ENCODE measurements around the gene CS. TPM values are rescaled to one million over a fixed set of nuclear protein-coding genes. Genes with fewer than 3 reads are reported as not detected.
A peak's percentile ranks its signal among the peaks of the same experiment; 100 is the strongest.

CS gene
- total RNA-seq, 2 experiments from 2014 or later = 174 to 242 TPM

DNA sequence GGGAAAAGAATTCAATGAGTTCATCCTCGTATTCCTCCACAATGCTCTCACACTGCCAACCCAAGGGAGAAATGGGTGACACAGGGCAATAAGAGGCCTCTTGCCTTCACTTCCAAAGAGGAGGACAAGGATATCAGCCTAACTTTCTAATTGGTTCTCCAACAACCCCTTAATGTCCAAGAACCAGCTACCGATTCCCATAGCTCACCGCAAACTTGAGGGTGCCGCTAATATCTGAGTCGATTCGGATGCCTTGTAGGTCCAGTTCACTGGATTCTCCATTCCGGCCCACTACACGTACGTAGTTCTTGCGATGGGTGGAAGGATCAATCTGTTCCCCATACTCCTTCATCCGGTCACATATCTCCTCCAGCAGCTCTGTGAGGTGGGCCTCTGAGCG lies 10.9 kb upstream of the CS start:
- Mint-ChIP-seq H3K27ac (no peak overlapping the region), H3K9me3 (ENCODE audit: low read depth) (no peaks in the 10 kb centered on the region), H3K4me3 (no peak overlapping the region), H3K4me1 (peaks cover 10% of the 10 kb centered on the region), H3K36me3 (peaks cover 23% of the 10 kb centered on the region), H3K27me3 (no peaks in the 10 kb centered on the region)
- ATAC-seq (no peak), DNase-seq (no peak)
- CTCF ChIA-PET = interaction anchor here (0.7 to 1.6 kb wide), 4 partner anchors 19 to 191 kb away, joined by 3 to 4 read pairs (median 3); partner anchors contain the start of gene RNF41

DNA sequence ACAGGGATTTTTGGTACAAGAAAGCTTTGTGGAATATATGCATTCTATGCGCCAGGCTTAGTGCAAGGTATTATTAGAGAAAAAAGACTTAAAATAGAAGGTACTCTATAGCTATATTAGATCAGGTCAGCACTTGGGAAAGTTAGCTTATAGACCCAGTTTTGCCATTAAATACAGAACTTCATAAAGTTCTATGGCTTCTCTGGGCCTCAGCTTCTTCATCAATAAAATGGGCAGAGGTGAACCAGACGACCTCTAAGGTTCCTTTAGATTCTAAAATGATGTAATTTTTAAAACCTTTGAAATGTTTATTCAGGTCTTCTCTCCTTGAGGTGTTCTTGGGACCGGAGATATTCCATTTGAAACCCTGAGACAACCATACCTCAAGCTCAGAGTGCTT lies 8.6 kb upstream of the CS start:
- H3K27me3 Mint-ChIP-seq = no peaks in the 10 kb centered on the region
- no peaks in the 10 kb centered on the region for H3K9me3 Mint-ChIP-seq (ENCODE audit: low read depth)
- DNase-seq = no peak
- ATAC-seq = no peak
- H3K36me3 Mint-ChIP-seq = peaks cover 25% of the 10 kb centered on the region
- no peaks in the 10 kb centered on the region for H3K4me1 Mint-ChIP-seq
- H3K4me3 Mint-ChIP-seq = no peak overlapping the region
- CTCF ChIA-PET = interaction anchor here (0.7 to 2.3 kb wide), 5 partner anchors 24 to 155 kb away, joined by 3 to 9 read pairs (median 3); partner anchors contain the start of gene ANKRD52
- H3K27ac Mint-ChIP-seq = no peak overlapping the region

DNA sequence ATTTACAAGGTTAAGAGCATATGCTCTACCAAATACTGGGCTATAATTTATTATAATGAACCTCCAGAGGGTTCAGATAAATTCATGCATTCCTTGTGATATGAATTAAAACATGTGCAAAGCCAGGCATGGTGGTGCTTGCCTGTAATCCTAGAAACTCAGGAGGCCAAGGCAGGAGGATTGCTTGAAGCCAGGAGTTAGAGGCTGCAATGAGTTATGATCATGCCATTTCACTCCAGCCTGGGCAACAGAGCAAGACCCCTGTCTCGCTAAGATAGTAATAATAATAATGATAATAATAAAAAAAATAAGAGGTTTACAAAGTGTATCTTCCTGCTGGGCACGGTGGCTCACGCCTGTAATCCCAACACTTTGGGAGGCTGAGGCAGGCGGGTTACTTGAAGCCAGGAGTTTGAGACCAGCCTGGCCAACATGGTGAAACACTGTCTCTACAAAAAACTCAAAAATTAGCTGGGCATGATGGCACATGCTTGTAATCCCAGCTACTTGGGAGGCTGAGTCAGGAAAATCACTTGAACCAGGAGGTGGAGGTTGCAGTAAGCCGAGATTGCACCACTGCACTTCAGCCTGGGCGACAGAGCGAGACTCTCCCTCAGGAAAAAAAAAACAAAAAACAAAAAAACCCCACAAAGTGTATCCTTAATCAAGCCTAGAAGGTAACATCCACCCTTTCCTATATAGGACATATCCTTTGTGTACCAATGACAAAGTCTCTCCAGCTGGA lies 7.3 kb upstream of the CS start:
- CTCF ChIA-PET = interaction anchor here (1.9 to 2.3 kb wide), 2 partner anchors 9 to 101 kb away, joined by 6 to 9 read pairs; partner anchors contain the start of gene CNPY2

DNA sequence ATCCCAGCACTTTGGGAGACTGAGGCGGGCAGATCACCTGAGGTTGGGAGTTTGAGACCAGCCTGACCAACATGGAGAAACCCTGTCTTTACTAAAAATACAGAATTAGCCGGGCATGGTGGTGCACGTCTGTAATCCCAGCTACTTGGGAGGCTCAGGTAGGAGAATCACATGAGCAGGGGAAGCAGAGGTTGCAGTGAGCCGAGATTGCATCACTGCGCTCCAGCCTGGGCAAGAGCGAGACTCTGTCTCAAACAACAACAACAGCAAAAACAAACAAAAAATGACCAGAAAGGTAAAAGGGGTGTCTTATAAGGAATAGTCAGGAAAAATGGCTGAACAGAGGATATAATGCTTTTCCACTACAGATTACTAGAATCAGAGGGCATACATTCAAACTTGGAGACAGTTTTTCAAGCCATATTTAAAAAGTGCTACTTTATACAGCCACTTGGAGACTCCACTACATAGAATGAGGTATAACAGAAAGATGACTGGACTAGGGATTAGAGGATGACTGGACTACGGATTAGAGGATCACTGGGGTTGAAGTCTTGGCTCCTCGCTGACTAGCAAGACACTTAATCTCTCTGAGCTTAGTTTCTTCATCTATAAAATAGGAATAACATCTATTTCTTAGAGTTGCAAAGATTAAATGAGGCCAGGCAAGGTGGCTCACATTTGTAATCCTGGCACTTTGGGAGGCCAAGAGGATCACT lies 4.9 kb upstream of the CS start:
- no peak overlapping the region for H3K27ac Mint-ChIP-seq
- H3K4me1 Mint-ChIP-seq = peaks cover 19% of the 10 kb centered on the region
- CTCF ChIA-PET = interaction anchor here (1.3 kb wide), 1 partner anchor 37 kb away, joined by 3 read pairs; no protein-coding TSS in a partner anchor
- no peaks in the 10 kb centered on the region for H3K9me3 Mint-ChIP-seq (ENCODE audit: low read depth)
- H3K36me3 Mint-ChIP-seq = peaks cover 14% of the 10 kb centered on the region
- DNase-seq (no peak), ATAC-seq (no peak)
- H3K4me3 Mint-ChIP-seq = no peak overlapping the region
- no peaks in the 10 kb centered on the region for H3K27me3 Mint-ChIP-seq

More for the DNA sequence above, 7.3 kb upstream of the CS start:
- H3K9me3 Mint-ChIP-seq (ENCODE audit: low read depth) = no peaks in the 10 kb centered on the region
- ATAC-seq (no peak), DNase-seq (no peak)
- H3K4me3 Mint-ChIP-seq = no peak overlapping the region
- H3K27ac Mint-ChIP-seq = no peak overlapping the region
- H3K4me1 Mint-ChIP-seq = peaks cover under 1% of the 10 kb centered on the region
- H3K27me3 Mint-ChIP-seq = no peaks in the 10 kb centered on the region
- H3K36me3 Mint-ChIP-seq = peaks cover 25% of the 10 kb centered on the region

DNA sequence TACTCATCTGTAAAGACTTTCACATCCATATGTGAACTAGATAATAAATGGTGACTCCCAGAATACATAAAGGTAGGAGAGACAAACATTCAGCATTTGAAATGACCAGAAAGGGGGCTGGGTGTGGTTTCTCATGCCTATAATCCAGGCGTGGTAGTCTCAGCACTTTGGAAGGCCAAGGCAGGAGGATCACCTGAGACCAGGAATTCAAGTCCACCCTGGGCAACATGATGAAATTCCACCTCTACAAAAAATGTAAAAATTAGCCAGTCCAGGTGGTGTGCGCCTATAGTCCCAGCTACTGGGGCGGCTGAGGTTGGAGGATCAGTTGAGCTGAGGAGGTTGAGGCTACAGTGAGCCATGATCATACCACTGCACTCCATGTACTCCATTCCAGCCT lies 4.1 kb upstream of the CS start:
- DNase-seq = no peak
- Mint-ChIP-seq H3K4me3 (no peak overlapping the region), H3K4me1 (peaks cover 19% of the 10 kb centered on the region), H3K36me3 (peaks cover 10% of the 10 kb centered on the region), H3K9me3 (ENCODE audit: low read depth) (no peaks in the 10 kb centered on the region), H3K27me3 (no peaks in the 10 kb centered on the region), H3K27ac (no peak overlapping the region)
- CTCF ChIA-PET = no interaction called here
- no peak for ATAC-seq

DNA sequence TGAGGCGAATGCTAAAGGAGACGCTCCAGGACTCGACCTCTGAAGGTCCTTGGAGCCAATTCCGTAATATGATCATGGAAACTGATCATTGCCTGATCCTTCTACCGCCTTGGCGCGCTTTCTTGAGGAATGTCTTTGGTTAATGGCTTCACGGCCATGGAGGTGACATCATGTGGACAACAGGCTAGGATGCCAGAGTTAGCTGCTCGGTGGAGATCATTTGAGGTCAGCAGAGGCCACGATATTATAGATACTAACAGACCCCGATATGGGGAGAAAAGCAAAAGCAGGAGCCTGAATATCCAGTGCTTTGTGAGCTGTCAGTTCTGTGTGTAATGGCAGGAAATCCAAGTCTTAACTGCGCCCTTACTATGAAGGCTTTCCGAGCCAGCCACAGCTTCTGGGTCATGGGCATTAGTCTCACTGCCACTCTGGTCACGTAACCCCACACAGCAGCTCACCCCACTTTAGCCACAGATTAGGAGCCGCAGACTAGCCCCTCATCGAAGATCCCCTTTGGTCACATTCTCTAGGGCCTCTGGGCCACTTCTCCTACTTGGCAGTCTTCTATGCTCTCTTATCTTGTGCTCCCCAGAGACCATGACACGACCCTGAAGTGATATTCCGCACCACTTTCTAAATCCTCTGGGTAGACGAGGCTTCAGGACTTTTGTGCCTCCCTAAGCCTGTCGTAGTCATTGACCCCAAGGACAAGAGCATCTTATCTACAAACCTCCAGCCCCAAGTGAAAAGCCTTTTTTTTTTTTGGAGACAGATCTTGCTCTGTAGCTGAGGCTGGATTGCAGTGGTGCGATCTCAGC lies 724 bp upstream of the CS start:
- DNase-seq = no peak
- ATAC-seq = no peak
- peaks cover 30% of the 10 kb centered on the region for H3K36me3 Mint-ChIP-seq

DNA sequence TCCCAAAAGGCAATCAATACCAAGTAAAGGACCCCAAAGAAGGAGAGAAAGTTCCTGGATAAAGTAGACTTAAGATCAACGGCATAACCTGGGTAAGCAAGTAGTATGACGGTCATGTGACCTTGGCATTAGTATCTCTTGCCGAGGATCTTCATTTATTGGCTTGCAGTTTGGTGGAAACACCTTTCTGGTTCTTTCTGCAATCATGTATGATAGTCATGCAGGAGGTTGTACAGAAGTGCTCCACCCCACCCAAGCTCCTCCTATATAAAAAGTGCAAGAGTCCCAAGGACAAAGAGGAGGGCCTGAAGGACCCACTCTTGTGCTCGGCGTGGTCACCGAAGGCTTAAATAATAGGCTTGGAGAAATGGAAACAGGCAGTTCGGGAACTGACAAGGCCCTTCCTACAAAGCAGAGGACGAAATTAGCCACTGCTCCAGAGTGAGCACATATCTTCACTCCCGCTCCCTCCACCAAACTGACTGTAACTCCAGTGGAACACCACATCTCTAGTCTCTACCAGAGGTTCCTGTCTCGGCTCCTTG lies 750 bp downstream of the CS start:
- peak; percentile 56 for DNase-seq
- no peaks in the 10 kb centered on the region for H3K27me3 Mint-ChIP-seq
- CTCF ChIA-PET = interaction anchor here (1.1 to 1.9 kb wide), 7 partner anchors 12 to 181 kb away, joined by 3 to 7 read pairs (median 4); partner anchors contain the start of genes ESYT1, IL23A, PAN2 and ZC3H10
- H3K4me3 Mint-ChIP-seq = peak overlapping the region; percentile 90
- peak overlapping the region; percentile 89 for H3K27ac Mint-ChIP-seq
- peaks cover 26% of the 10 kb centered on the region for H3K36me3 Mint-ChIP-seq
- peak; percentile 3 for ATAC-seq
- H3K9me3 Mint-ChIP-seq (ENCODE audit: low read depth) = no peaks in the 10 kb centered on the region
- H3K4me1 Mint-ChIP-seq = peaks cover 49% of the 10 kb centered on the region

More for the DNA sequence above, 724 bp upstream of the CS start:
- H3K4me1 Mint-ChIP-seq = peaks cover 49% of the 10 kb centered on the region
- peak overlapping the region; percentile 89 for H3K27ac Mint-ChIP-seq
- H3K9me3 Mint-ChIP-seq (ENCODE audit: low read depth) = no peaks in the 10 kb centered on the region
- H3K27me3 Mint-ChIP-seq = no peaks in the 10 kb centered on the region
- H3K4me3 Mint-ChIP-seq = peak overlapping the region; percentile 90
- CTCF ChIA-PET = interaction anchor here (0.6 to 1.9 kb wide), 5 partner anchors 20 to 752 kb away, joined by 3 to 6 read pairs (median 3); partner anchors contain the start of genes PAN2 and RNF41

DNA sequence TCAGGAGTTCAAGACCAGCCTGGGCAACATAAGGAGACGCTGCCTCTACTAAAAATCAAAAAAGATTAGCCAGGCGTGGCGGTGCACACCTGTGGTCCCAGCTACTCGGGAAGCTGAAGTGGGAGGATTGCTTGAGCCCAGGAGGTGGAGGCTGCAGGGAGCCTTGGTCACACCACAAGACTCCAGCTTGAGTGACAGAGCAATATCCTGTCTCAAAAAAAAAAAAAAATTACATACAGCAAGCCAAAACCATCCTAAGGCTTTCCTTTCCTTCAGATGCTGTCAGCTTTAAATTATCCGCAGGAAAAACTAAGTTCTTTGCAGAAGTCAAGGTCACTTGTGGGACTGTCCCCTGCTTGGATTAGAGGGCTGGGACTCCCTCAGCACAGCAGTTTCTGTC lies 1.3 kb downstream of the CS start:
- Mint-ChIP-seq H3K9me3 (ENCODE audit: low read depth) (no peaks in the 10 kb centered on the region), H3K36me3 (peaks cover 27% of the 10 kb centered on the region), H3K4me1 (peaks cover 52% of the 10 kb centered on the region), H3K27me3 (no peaks in the 10 kb centered on the region), H3K4me3 (peak overlapping the region; percentile 90), H3K27ac (peak overlapping the region; percentile 89)
- DNase-seq (no peak), ATAC-seq (no peak)
- CTCF ChIA-PET = interaction anchor here (0.9 to 1.6 kb wide), 9 partner anchors 9 to 180 kb away, joined by 3 to 7 read pairs (median 4); partner anchors contain the start of genes ESYT1, IL23A and ZC3H10

DNA sequence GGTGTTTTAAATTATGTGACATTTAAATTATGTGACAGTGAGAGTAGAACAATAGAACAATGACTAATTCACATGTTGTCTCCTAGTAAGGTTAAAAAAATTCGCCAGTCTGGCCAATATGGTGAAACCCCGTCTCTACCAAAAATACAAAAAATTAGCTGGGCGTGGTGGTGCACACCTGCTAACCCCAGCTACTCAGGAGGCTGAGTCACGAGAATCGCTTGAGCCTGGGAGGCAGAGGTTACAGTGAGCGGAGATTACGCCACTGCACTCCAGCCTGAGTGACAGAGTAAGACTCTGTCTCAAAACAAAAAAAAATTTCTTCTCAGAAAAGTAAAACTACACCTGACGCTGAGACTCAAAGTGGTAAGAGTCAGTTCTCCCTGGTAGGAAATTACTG lies 2.7 kb downstream of the CS start:
- H3K4me3 Mint-ChIP-seq = peak overlapping the region; percentile 6
- CTCF ChIA-PET = interaction anchor here (0.7 to 1.3 kb wide), 4 partner anchors 11 to 339 kb away, joined by 3 to 4 read pairs (median 3); partner anchors contain the start of gene COQ10A

DNA sequence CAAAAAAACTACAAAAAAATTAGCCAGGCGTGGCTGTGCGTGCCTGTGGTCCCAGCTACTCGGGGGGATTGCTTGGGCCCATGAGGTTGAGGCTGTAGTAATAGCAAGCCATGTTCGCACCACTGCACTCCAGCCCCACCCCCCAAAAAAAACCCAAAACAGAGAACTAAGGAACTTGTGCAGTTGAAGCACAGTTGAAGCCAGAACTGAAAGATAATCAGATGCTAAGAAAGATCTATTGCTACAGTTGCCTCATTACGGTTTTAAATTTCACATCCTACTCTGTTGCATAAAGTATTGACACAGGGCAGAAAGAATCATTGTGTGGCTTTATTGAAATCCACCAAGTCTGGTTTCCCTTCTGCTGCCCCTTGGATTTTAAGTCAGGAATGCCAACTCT lies 3.8 kb downstream of the CS start:
- Mint-ChIP-seq H3K4me3 (no peak overlapping the region), H3K4me1 (peaks cover 54% of the 10 kb centered on the region), H3K27me3 (no peaks in the 10 kb centered on the region), H3K36me3 (peaks cover 37% of the 10 kb centered on the region), H3K9me3 (ENCODE audit: low read depth) (no peaks in the 10 kb centered on the region), H3K27ac (no peak overlapping the region)
- ATAC-seq = no peak
- no peak for DNase-seq
- CTCF ChIA-PET = no interaction called here

More for the DNA sequence above, 2.7 kb downstream of the CS start:
- Mint-ChIP-seq H3K36me3 (peaks cover 32% of the 10 kb centered on the region), H3K27me3 (no peaks in the 10 kb centered on the region), H3K9me3 (ENCODE audit: low read depth) (no peaks in the 10 kb centered on the region), H3K27ac (peak overlapping the region; percentile 31), H3K4me1 (peaks cover 56% of the 10 kb centered on the region)
- DNase-seq = no peak
- no peak for ATAC-seq

DNA sequence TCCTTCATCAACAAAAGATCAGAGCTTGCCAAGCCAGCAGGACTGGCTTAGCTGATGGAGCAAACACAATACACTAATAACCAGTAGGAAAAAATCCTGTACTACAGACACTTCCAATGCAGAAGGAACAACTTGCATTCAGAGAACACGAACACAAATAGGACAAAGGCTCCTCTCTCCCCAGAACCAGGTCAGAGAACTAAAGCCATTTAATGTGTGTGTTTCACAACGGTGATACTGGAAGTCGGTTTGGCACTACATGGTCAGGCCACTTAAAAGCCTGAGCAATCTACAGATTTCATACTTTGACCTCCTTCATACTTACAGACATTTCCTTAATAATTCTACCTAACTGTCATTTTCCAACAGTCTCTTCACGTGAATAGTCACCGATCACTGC lies 6.3 kb downstream of the CS start:
- peaks cover 47% of the 10 kb centered on the region for H3K36me3 Mint-ChIP-seq
- DNase-seq (no peak), ATAC-seq (no peak)
- H3K27me3 Mint-ChIP-seq = no peaks in the 10 kb centered on the region
- peak overlapping the region; percentile 36 for H3K27ac Mint-ChIP-seq
- peaks cover 51% of the 10 kb centered on the region for H3K4me1 Mint-ChIP-seq
- CTCF ChIA-PET = interaction anchor here (1.7 kb wide), 1 partner anchor 27 kb away, joined by 6 read pairs; the partner anchor contains the start of gene COQ10A
- no peak overlapping the region for H3K4me3 Mint-ChIP-seq
- H3K9me3 Mint-ChIP-seq (ENCODE audit: low read depth) = no peaks in the 10 kb centered on the region

DNA sequence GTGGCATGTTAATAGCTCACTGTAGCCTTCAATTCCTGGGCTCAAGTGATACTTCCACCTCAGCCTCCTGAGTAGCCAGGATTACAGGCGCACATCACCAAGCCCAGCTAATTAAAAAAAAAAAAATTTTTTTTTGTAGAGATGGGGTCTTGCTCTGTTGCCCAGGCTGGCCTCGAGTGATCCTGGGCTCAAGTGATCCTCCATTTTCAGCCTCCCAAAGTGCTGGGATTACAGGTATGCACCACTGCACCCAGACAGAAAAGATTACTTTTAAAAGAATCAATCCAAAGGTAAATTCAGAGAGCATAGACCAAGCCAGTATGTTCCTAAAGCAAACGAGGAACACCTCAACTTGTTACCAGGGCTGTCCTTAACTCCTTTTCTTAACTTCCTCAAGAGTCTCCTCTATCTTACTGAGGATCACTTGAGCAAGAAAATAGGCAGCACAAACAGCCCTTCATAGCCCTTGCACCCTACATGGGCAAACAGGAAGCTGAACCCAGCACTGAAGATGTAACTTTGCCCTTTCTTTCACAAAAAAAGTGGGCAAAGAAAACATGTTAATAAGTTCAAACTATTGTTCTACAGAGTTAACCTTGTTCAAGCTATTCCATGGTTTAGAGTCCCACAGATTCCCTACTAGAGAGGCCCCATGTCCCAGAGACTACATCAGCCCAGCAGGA lies 11.3 kb downstream of the CS start:
- DNase-seq (no peak), ATAC-seq (no peak)
- H3K4me1 Mint-ChIP-seq = peaks cover 27% of the 10 kb centered on the region
- peaks cover 36% of the 10 kb centered on the region for H3K36me3 Mint-ChIP-seq
- peak overlapping the region; percentile 43 for H3K27ac Mint-ChIP-seq
- CTCF ChIA-PET = interaction anchor here (1.3 to 1.7 kb wide), 3 partner anchors 9 to 176 kb away, joined by 3 to 6 read pairs (median 4); no protein-coding TSS in a partner anchor
- H3K9me3 Mint-ChIP-seq (ENCODE audit: low read depth) = no peaks in the 10 kb centered on the region
- no peak overlapping the region for H3K4me3 Mint-ChIP-seq
- H3K27me3 Mint-ChIP-seq = no peaks in the 10 kb centered on the region

Data from activated CD8-positive, alpha-beta memory T cell treated with anti-CD3 and anti-CD28 coated beads, Interleukin-2, amount 10 ng/mL, durations not matched to agents 7 days and 5 days (primary cell).